Progenitor cell of endocrine pancreas (in vitro differentiated cells): ENCODE data around the gene SOWAHB. TPM values are rescaled to one million over a fixed set of nuclear protein-coding genes. Genes with fewer than 3 reads are reported as not detected.

Source experiments
- DNase-seq: peaks from one replicate; pipeline ENCODE4 v3.0.0; 2021; ENCODE audit warnings: low spot score; ENCODE audit not compliant: unreplicated experiment
- H3K27ac Mint-ChIP-seq: 2 replicates; pipeline ENCODE4 v1.8.0; 2021; ENCODE audit warnings: mild to moderate bottlenecking, moderate library complexity, mixed read lengths
- H3K27me3 Mint-ChIP-seq: 2 replicates; pipeline ENCODE4 v1.8.0; 2021; ENCODE audit warnings: mixed read lengths
- H3K36me3 Mint-ChIP-seq: 2 replicates; pipeline ENCODE4 v1.8.0; 2022; ENCODE audit warnings: mixed read lengths; ENCODE audit not compliant: insufficient read depth
- H3K4me1 Mint-ChIP-seq: 2 replicates; pipeline ENCODE4 v1.8.0; 2021; ENCODE audit warnings: low read depth, mixed read lengths
- H3K4me3 Mint-ChIP-seq: 2 replicates; pipeline ENCODE4 v1.8.0; 2021; ENCODE audit warnings: low read depth, mild to moderate bottlenecking, moderate library complexity, mixed read lengths
- H3K9me3 Mint-ChIP-seq: 2 replicates; pipeline ENCODE4 v1.8.0; 2021; ENCODE audit warnings: low read depth, mixed read lengths
- CTCF ChIP-seq: fragments of 200-600 bp; sonication (generic); IDR thresholded peaks from one replicate; pipeline ENCODE4 v1.5.0; 2021; ENCODE audit warnings: antibody characterized with exemption, mild to moderate bottlenecking; ENCODE audit not compliant: unreplicated experiment
- total RNA-seq: library from RNA; stranded (reverse); gene quantifications from 2 replicates; pipeline ENCODE4 v1.2.1, GENCODE V29; 2021

The SOWAHB gene
- total RNA-seq, 1 donor from 2014 or later, result 4.3 TPM

DNA sequence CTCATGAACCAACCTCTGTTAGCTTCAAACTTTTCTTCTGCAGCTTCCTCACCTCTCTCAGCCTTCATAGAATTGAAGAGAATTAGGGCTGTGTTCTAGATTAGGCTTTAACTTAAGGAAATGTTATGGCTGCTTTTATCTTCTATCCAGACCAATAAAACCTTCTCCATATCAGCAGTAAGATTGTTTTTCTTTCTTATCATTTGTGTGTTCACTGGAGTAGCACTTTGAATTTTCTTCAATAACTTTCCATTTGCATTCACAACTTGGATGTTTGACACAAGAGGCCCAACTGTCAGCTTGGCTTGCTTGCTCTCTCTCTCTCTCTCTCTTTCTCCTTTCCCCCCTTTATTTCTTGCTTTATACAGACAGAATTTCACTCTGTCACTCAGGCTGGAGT is 22.8 kb upstream of the SOWAHB start:
- Mint-ChIP-seq H3K9me3 (no peaks in the 10 kb centered on the region), H3K27me3 (no peaks in the 10 kb centered on the region), H3K4me3 (no peak overlapping the region), H3K27ac (no peak overlapping the region), H3K4me1 (peaks cover 12% of the 10 kb centered on the region), H3K36me3 (peaks cover 1% of the 10 kb centered on the region)
- DNase-seq, result no peak
- no peak for TF ChIP-seq CTCF

DNA sequence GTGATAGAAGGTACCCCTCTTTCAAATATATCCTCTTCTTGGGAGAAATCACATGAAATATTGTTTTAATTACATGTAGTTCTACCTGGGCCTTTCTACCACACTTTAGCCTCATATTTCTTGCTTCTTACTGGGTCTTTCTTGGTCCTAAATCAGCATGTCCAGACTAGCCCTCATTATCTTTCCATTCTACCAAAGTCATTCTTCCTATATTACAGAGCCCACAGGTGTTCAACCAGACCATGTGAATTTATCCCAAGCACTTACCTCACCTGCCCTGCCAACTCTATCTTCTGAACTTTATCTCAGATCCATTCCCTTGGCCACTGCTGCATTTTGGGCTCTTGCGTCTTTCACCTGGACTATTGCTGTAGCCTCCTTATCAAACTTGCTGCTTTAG is 11.8 kb upstream of the SOWAHB start:
- no peak for DNase-seq
- H3K27ac Mint-ChIP-seq, result no peak overlapping the region
- H3K27me3 Mint-ChIP-seq, result no peaks in the 10 kb centered on the region
- H3K4me1 Mint-ChIP-seq, result no peaks in the 10 kb centered on the region
- no peak for TF ChIP-seq CTCF
- peaks cover 2% of the 10 kb centered on the region for H3K36me3 Mint-ChIP-seq
- no peak overlapping the region for H3K4me3 Mint-ChIP-seq
- no peaks in the 10 kb centered on the region for H3K9me3 Mint-ChIP-seq

GRCh38 chr4:76905521-76905920 is 7.6 kb upstream of the SOWAHB start:
- Mint-ChIP-seq H3K36me3 (peaks cover 2% of the 10 kb centered on the region), H3K4me1 (no peaks in the 10 kb centered on the region), H3K4me3 (no peak overlapping the region), H3K27ac (no peak overlapping the region), H3K27me3 (no peaks in the 10 kb centered on the region), H3K9me3 (no peaks in the 10 kb centered on the region)
- no peak for DNase-seq
- TF ChIP-seq CTCF, result no peak

DNA sequence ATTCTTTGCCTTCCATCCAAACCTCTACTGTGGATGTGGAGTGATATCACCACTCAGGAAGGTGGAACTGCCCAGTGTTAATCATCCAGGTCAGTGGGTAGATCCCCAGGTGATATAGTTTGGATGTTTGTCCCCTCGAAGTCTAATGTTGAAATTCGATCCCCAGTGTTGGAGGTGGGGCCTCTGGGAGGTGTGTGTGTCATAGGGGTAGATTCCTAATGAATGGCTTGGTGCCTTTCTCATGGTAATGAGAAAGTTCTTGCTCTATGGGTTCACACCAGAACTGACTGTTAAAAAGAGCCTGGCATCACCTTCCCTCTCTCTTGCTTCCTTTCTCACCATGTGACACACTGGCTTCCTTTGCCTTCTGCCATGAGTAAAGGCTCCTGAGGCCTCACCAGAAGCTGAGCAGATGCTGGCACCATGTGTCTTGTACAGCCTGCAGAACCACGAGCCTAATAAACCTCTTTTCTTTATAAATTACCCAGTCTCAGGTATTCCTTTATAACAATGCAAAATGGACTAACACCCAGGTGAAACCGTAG is 6.8 kb upstream of the SOWAHB start:
- no peak for TF ChIP-seq CTCF
- H3K4me3 Mint-ChIP-seq, result no peak overlapping the region
- H3K4me1 Mint-ChIP-seq, result no peaks in the 10 kb centered on the region
- no peaks in the 10 kb centered on the region for H3K9me3 Mint-ChIP-seq
- no peak overlapping the region for H3K27ac Mint-ChIP-seq
- H3K27me3 Mint-ChIP-seq, result no peaks in the 10 kb centered on the region
- H3K36me3 Mint-ChIP-seq, result peaks cover 2% of the 10 kb centered on the region
- DNase-seq, result no peak

GRCh38 chr4:76902233-76902890 is 4.4 kb upstream of the SOWAHB start:
- H3K27me3 Mint-ChIP-seq, result peaks cover 7% of the 10 kb centered on the region
- no peak for TF ChIP-seq CTCF
- no peak overlapping the region for H3K4me3 Mint-ChIP-seq
- no peaks in the 10 kb centered on the region for H3K9me3 Mint-ChIP-seq
- H3K4me1 Mint-ChIP-seq, result peaks cover 9% of the 10 kb centered on the region
- no peak overlapping the region for H3K27ac Mint-ChIP-seq
- no peak for DNase-seq
- peaks cover 2% of the 10 kb centered on the region for H3K36me3 Mint-ChIP-seq
